ENCODE data around the gene SFRP4. TPM values are rescaled to one million over a fixed set of nuclear protein-coding genes. Genes with fewer than 3 reads are reported as not detected.

The SFRP4 gene
- total RNA-seq, 1 experiment from 2014 or later, result not detected

DNA sequence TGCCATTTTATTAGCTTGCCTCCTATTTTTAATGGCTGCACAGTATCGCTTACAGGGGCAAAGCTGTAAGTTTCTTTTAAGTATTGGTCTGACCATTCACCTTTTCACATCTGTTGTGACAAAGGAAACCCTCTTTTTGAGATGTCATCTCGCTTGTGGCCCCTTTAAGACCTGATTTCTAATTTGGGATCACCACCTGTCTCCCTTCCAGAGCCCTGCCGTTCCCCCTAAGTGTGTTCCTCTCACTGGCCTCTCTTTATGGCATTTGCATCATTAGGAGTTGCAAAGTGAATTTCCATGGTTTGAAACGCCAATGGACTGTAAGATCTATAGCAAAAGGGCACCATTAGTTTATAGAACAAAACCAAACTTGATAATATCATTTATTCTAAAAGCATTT is 5.3 kb upstream of the SFRP4 start:
- H2AFZ ChIP-seq, result no peak overlapping the region
- no peaks in the 10 kb centered on the region for H3K9me3 ChIP-seq (ENCODE audit: insufficient read depth, low read depth)
- CTCF ChIA-PET, result no interaction called here
- 0 out of 2 replicates have a peak, but pooled peaks cover 5% of the 10 kb centered on the region for H3K79me2 ChIP-seq (ENCODE audit: low read depth)
- no peaks in the 10 kb centered on the region for H3F3A ChIP-seq (ENCODE audit: insufficient read depth, low read depth)
- peak overlapping the region; percentile 55 for H3K4me3 ChIP-seq
- intact Hi-C loops (cut with micrococcal nuclease; ENCODE audit: unreplicated experiment), result no loop called here
- H3K4me2 ChIP-seq, result peak overlapping the region; percentile 72
- DNase-seq, result no peak
- POLR2A ChIA-PET (ENCODE audit: unreplicated experiment), result no interaction called here
- no peaks in the 10 kb centered on the region for H3K27me3 ChIP-seq (ENCODE audit: insufficient read depth, low read depth)
- no peak for TF ChIP-seq EZH2 (IDR thresholded peaks at IDR 0.05; ENCODE audit: low read depth)
- TF ChIP-seq, protein P1, sequence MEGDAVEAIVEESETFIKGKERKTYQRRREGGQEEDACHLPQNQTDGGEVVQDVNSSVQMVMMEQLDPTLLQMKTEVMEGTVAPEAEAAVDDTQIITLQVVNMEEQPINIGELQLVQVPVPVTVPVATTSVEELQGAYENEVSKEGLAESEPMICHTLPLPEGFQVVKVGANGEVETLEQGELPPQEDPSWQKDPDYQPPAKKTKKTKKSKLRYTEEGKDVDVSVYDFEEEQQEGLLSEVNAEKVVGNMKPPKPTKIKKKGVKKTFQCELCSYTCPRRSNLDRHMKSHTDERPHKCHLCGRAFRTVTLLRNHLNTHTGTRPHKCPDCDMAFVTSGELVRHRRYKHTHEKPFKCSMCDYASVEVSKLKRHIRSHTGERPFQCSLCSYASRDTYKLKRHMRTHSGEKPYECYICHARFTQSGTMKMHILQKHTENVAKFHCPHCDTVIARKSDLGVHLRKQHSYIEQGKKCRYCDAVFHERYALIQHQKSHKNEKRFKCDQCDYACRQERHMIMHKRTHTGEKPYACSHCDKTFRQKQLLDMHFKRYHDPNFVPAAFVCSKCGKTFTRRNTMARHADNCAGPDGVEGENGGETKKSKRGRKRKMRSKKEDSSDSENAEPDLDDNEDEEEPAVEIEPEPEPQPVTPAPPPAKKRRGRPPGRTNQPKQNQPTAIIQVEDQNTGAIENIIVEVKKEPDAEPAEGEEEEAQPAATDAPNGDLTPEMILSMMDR (conservative IDR thresholded peaks at IDR 0.05), result no peak
- BruUV-seq (replicated peaks), result no TSS peak
- H3K27ac ChIP-seq, result no peak overlapping the region
- H3K9me2 ChIP-seq (ENCODE audit: insufficient read depth), result no peaks in the 10 kb centered on the region
- no peaks in the 10 kb centered on the region for H4K20me1 ChIP-seq (ENCODE audit: insufficient read depth)
- H3K4me1 ChIP-seq (replicated peaks; ENCODE audit: insufficient read depth), result 0 out of 2 replicates have a peak, but pooled peaks cover 8% of the 10 kb centered on the region
- H3K36me3 ChIP-seq (ENCODE audit: low read depth), result no peaks in the 10 kb centered on the region

GRCh38 chr7:37920849-37921805 is 4.5 kb upstream of the SFRP4 start:
- Histone ChIP-seq H4K20me1 (ENCODE audit: insufficient read depth) (no peaks in the 10 kb centered on the region), H3K9me3 (ENCODE audit: insufficient read depth, low read depth) (no peaks in the 10 kb centered on the region), H3K4me1 (replicated peaks; ENCODE audit: insufficient read depth) (0 out of 2 replicates have a peak, but pooled peaks cover 8% of the 10 kb centered on the region), H3K27ac (no peak overlapping the region), H2AFZ (peak overlapping the region; percentile 84), H3K4me2 (peak overlapping the region; percentile 72), H3F3A (ENCODE audit: insufficient read depth, low read depth) (no peaks in the 10 kb centered on the region), H3K27me3 (ENCODE audit: insufficient read depth, low read depth) (no peaks in the 10 kb centered on the region), H3K9me2 (ENCODE audit: insufficient read depth) (no peaks in the 10 kb centered on the region), H3K36me3 (ENCODE audit: low read depth) (no peaks in the 10 kb centered on the region), H3K79me2 (ENCODE audit: low read depth) (0 out of 2 replicates have a peak, but pooled peaks cover 5% of the 10 kb centered on the region), H3K4me3 (peak overlapping the region; percentile 55)
- DNase-seq, result peak in 1 of 2 experiments; percentile 4
- no peak for TF ChIP-seq EZH2 (IDR thresholded peaks at IDR 0.05; ENCODE audit: low read depth)
- TF ChIP-seq, protein P1 (conservative IDR thresholded peaks at IDR 0.05), result no peak; the same call in 1 of the 2 replicates
- intact Hi-C loops (cut with micrococcal nuclease; ENCODE audit: unreplicated experiment), result no loop called here
- BruUV-seq (replicated peaks), result no TSS peak
- CTCF ChIA-PET, result no interaction called here
- POLR2A ChIA-PET (ENCODE audit: unreplicated experiment), result no interaction called here

DNA sequence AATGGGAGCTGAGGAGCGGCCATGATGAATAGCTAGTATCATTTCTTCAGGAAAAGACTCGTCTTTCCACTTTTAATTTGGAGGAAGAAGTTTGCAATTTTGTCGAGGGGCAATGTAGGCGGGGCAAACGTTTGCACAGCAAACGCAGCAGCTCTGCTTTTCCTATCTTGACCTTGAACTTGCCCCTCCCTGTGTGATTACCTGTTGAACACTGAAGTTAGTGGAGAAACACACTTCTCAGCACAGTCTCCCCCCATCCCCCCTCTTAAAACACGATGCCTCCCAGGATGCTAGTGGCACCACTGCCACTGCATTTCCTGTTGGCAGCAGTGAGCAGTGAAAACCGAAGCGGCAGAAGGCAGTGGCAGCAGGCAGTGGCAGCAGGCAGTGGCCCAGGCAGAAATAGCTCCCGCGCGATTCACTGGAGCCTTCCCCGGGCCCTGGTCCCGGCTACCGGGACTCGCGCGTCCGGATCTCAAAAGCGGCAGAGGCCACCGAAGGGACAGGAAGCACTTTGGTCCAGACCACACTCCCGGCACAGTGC is 3.8 kb upstream of the SFRP4 start, which contains the start of gene EPDR1:
Gene EPDR1, plus strand, starts transcription at position 336 of the 544 bp plus-strand sequence. CDS start 300 bp downstream, outside the sequence.
- DNase-seq, result peak; percentile 18 to 49
- Histone ChIP-seq H3K27me3 (ENCODE audit: insufficient read depth, low read depth) (no peaks in the 10 kb centered on the region), H3K79me2 (ENCODE audit: low read depth) (0 out of 2 replicates have a peak, but pooled peaks cover 5% of the 10 kb centered on the region), H3K9me2 (ENCODE audit: insufficient read depth) (no peaks in the 10 kb centered on the region), H3K4me3 (peak within 1 kb of the TSS; percentile 55), H3F3A (ENCODE audit: insufficient read depth, low read depth) (no peaks in the 10 kb centered on the region), H3K36me3 (ENCODE audit: low read depth) (no peaks in the 10 kb centered on the region), H4K20me1 (ENCODE audit: insufficient read depth) (no peaks in the 10 kb centered on the region), H3K4me1 (replicated peaks; ENCODE audit: insufficient read depth) (0 out of 2 replicates have a peak, but pooled peaks cover 8% of the 10 kb centered on the region), H3K27ac (no peak within 1 kb of the TSS), H2AFZ (peak within 1 kb of the TSS; percentile 84), H3K9me3 (ENCODE audit: insufficient read depth, low read depth) (no peaks in the 10 kb centered on the region), H3K4me2 (peak within 1 kb of the TSS; percentile 72)
- BruUV-seq (replicated peaks), result no TSS peak
- intact Hi-C loops (cut with micrococcal nuclease; ENCODE audit: unreplicated experiment), result no loop called here
- ChIA-PET POLR2A (ENCODE audit: unreplicated experiment) (no interaction called here), CTCF (no interaction called here)
- TF ChIP-seq, protein P1 (conservative IDR thresholded peaks at IDR 0.05), result peak; percentile 50; the same call in 1 of the 2 replicates
- TF ChIP-seq EZH2 (IDR thresholded peaks at IDR 0.05; ENCODE audit: low read depth), result no peak

All from PC-9 (cell line).